ENCODE data around the gene GALNT18.
"Not testable (repeated sequence)": the region's sequence is repeated elsewhere in the genome, so short reads cannot be mapped to it uniquely, and the experiment has no call there.

Gene GALNT18

GRCh38 chr11:11471201-11471600, 150.6 kb downstream of the GALNT18 start:
- no peak for DNase-seq (ENCODE audit: extremely low read depth in 1 of 2, low read depth in 1 of 2)

GRCh38 chr11:11468954-11469353, 152.9 kb downstream of the GALNT18 start:
- DNase-seq (ENCODE audit: extremely low read depth in 1 of 2, low read depth in 1 of 2), result no peak

- no peak for DNase-seq (ENCODE audit: extremely low read depth in 1 of 2, low read depth in 1 of 2)
These were observed 154.5 kb downstream of the GALNT18 start for GRCh38 chr11:11467312-11467711.

GRCh38 chr11:11464555-11464954, 157.2 kb downstream of the GALNT18 start:
- DNase-seq (ENCODE audit: extremely low read depth in 1 of 2, low read depth in 1 of 2), result no peak

- DNase-seq (ENCODE audit: extremely low read depth in 1 of 2, low read depth in 1 of 2), result no peak
These were observed 158.4 kb downstream of the GALNT18 start for GRCh38 chr11:11463405-11463804.

GRCh38 chr11:11461473-11461872, 160.3 kb downstream of the GALNT18 start:
- no peak for DNase-seq (ENCODE audit: extremely low read depth in 1 of 2, low read depth in 1 of 2)

- DNase-seq (ENCODE audit: extremely low read depth in 1 of 2, low read depth in 1 of 2), result no peak
These were observed 162.2 kb downstream of the GALNT18 start for GRCh38 chr11:11459578-11459977.

- DNase-seq (ENCODE audit: extremely low read depth in 1 of 2, low read depth in 1 of 2), result no peak
These were observed 163.3 kb downstream of the GALNT18 start for GRCh38 chr11:11458485-11458884.

GRCh38 chr11:11458001-11458400, 163.8 kb downstream of the GALNT18 start:
- no peak for DNase-seq (ENCODE audit: extremely low read depth in 1 of 2, low read depth in 1 of 2)

GRCh38 chr11:11456866-11457265, 164.9 kb downstream of the GALNT18 start:
- DNase-seq (ENCODE audit: extremely low read depth in 1 of 2, low read depth in 1 of 2), result no peak

- no peak for DNase-seq (ENCODE audit: extremely low read depth in 1 of 2, low read depth in 1 of 2)
These were observed 167.1 kb downstream of the GALNT18 start for GRCh38 chr11:11454671-11455223.

- DNase-seq (ENCODE audit: extremely low read depth in 1 of 2, low read depth in 1 of 2), result no peak
These were observed 170.3 kb downstream of the GALNT18 start for GRCh38 chr11:11451501-11452005.

GRCh38 chr11:11450744-11451362, 171.0 kb downstream of the GALNT18 start:
- DNase-seq (ENCODE audit: extremely low read depth in 1 of 2, low read depth in 1 of 2), result no peak

- no peak for DNase-seq (ENCODE audit: extremely low read depth in 1 of 2, low read depth in 1 of 2)
These were observed 172.5 kb downstream of the GALNT18 start for GRCh38 chr11:11449327-11449726.

GRCh38 chr11:11448626-11449025, 173.2 kb downstream of the GALNT18 start:
- DNase-seq (ENCODE audit: extremely low read depth in 1 of 2, low read depth in 1 of 2), result no peak

- not testable (repeated sequence) for DNase-seq (ENCODE audit: extremely low read depth in 1 of 2, low read depth in 1 of 2)
These were observed 174.2 kb downstream of the GALNT18 start for GRCh38 chr11:11447601-11448000.

GRCh38 chr11:11446967-11447366, 174.8 kb downstream of the GALNT18 start:
- DNase-seq (ENCODE audit: extremely low read depth in 1 of 2, low read depth in 1 of 2), result no peak

GRCh38 chr11:11446564-11446963, 175.2 kb downstream of the GALNT18 start:
- DNase-seq (ENCODE audit: extremely low read depth in 1 of 2, low read depth in 1 of 2), result no peak

- DNase-seq (ENCODE audit: extremely low read depth in 1 of 2, low read depth in 1 of 2), result no peak
These were observed 176.2 kb downstream of the GALNT18 start for GRCh38 chr11:11445441-11446185.

GRCh38 chr11:11444804-11445131, 177.0 kb downstream of the GALNT18 start:
- no peak for DNase-seq (ENCODE audit: extremely low read depth in 1 of 2, low read depth in 1 of 2)

- no peak for DNase-seq (ENCODE audit: extremely low read depth in 1 of 2, low read depth in 1 of 2)
These were observed 177.6 kb downstream of the GALNT18 start for GRCh38 chr11:11444027-11444803.
